ENCODE measurements around the gene FSTL5. TPM values are rescaled to one million over a fixed set of nuclear protein-coding genes. Genes with fewer than 3 reads are reported as not detected.

FSTL5 gene
- total and polyA plus RNA-seq, 2 of the 8 experiments (the other 6 are each of a cell fraction or from before 2014, with no cell fraction given), result 0.09 to 0.32 TPM

GRCh38 chr4:161907590-161907955, 256.2 kb downstream of the FSTL5 start:
- Histone ChIP-seq H3K27ac (ENCODE audit: low read depth, low read length) (no peak overlapping the region), H3K56ac (replicated peaks; ENCODE audit: insufficient read length, low read depth, low read length) (no peak overlapping the region), H4K5ac (ENCODE audit: insufficient read length, low read depth, low read length) (no peak overlapping the region), H3K14ac (ENCODE audit: insufficient read length) (no peak overlapping the region), H3K23ac (ENCODE audit: insufficient read length) (no peak overlapping the region), H3K4me2 (ENCODE audit: insufficient read depth in 1 of 2, low read depth in 2 of 2, low read length in 2 of 2) (no peak overlapping the region), H3K27me3 (replicated peaks in 1 of 4; ENCODE audit: control insufficient read depth in 3 of 4, extremely low read depth in 1 of 4, insufficient read depth in 3 of 4, low read length in 3 of 4) (no peaks in the 10 kb centered on the region), H3K4me3 (ENCODE audit: extremely low read depth in 1 of 4, insufficient read depth in 2 of 4, low read depth in 3 of 4, low read length in 4 of 4) (no peak overlapping the region), H2BK120ac (replicated peaks; ENCODE audit: low read depth, low read length) (no peak overlapping the region), H3K9ac (replicated peaks in 1 of 4; ENCODE audit: extremely low read depth in 1 of 4, low read depth in 3 of 4, low read length in 3 of 4) (no peak overlapping the region), H3K79me2 (ENCODE audit: control insufficient read depth in 1 of 2, insufficient read depth in 2 of 2, low read length in 2 of 2) (no peaks in the 10 kb centered on the region), H4K20me1 (replicated peaks in 1 of 2; ENCODE audit: control insufficient read depth in 1 of 2, insufficient read depth in 2 of 2, low read length in 2 of 2) (no peaks in the 10 kb centered on the region), H4K8ac (ENCODE audit: extremely low read depth, insufficient read depth, low read length) (no peak overlapping the region), H2AK5ac (ENCODE audit: low read depth, low read length) (no peak overlapping the region), H2BK5ac (ENCODE audit: low read depth, low read length) (no peak overlapping the region), H3K36me3 (ENCODE audit: control insufficient read depth in 2 of 4, insufficient read depth in 4 of 4, low read length in 3 of 4) (no peaks in the 10 kb centered on the region), H2BK12ac (ENCODE audit: low read depth, low read length) (no peak overlapping the region), H3K4ac (replicated peaks; ENCODE audit: insufficient read length, low read depth, low read length) (no peak overlapping the region), H3K18ac (ENCODE audit: extremely low read depth, low read length) (no peak overlapping the region), H3K4me1 (replicated peaks in 1 of 4; ENCODE audit: control insufficient read depth in 3 of 4, insufficient read depth in 4 of 4, low read length in 3 of 4) (no peaks in the 10 kb centered on the region), H3K79me1 (ENCODE audit: low read depth, low read length) (no peaks in the 10 kb centered on the region), H2BK20ac (ENCODE audit: low read length) (no peak overlapping the region), H3K23me2 (ENCODE audit: low read depth, low read length) (no peaks in the 10 kb centered on the region), H2AFZ (ENCODE audit: low read length) (no peak overlapping the region), H4K91ac (replicated peaks; ENCODE audit: insufficient read length, low read length) (no peak overlapping the region), H3K9me3 (ENCODE audit: insufficient read depth in 2 of 2, low read depth in 1 of 2, low read length in 1 of 2) (no peaks in the 10 kb centered on the region), H2BK15ac (ENCODE audit: low read length) (no peak overlapping the region)
- no peak for FAIRE-seq
- no peak for DNase-seq (ENCODE audit: low read depth in 1 of 2, low spot score in 2 of 2)
- ChIA-PET CTCF (ENCODE audit: partially characterized antibody) (no interaction called here), POLR2A (ENCODE audit: partially characterized antibody) (no interaction called here)
- 89% methylated on average over 2 of the region's 2 CpGs; no CpG with 5 or more reads in 1 of the 2 experiments for WGBS, 2 experiments (ENCODE audit: extremely low coverage in 1 of 2, insufficient coverage in 1 of 2, insufficient read length in 1 of 2, insufficient replicate concordance in 2 of 2, low coverage in 1 of 2, low lambda C conversion rate in 2 of 2, missing lambda C conversion rate in 1 of 2)
- TF ChIP-seq USF2 (IDR thresholded peaks at IDR 0.05; ENCODE audit: low read length), result no peak
- TF ChIP-seq FOSL1 (IDR thresholded peaks at IDR 0.05; ENCODE audit: insufficient read depth, low read depth, low read length), result no peak
- TF ChIP-seq EZH2 (IDR thresholded peaks at IDR 0.05; ENCODE audit: low read depth, low read length, severe bottlenecking), result no peak
- no peak for TF ChIP-seq TBP (IDR thresholded peaks at IDR 0.05; ENCODE audit: low read depth, low read length)
- no peak for TF ChIP-seq ATF3 (IDR thresholded peaks at IDR 0.05; ENCODE audit: insufficient read depth, low read depth, low read length)
- no peak for TF ChIP-seq EGR1 (IDR thresholded peaks at IDR 0.05; ENCODE audit: borderline replicate concordance, low read depth, low read length)
- no peak for TF ChIP-seq GABPA (IDR thresholded peaks at IDR 0.05; ENCODE audit: borderline replicate concordance, insufficient read depth, low read length)
- TF ChIP-seq SRF (IDR thresholded peaks at IDR 0.05; ENCODE audit: low read depth, low read length), result no peak
- TF ChIP-seq BRCA1 (IDR thresholded peaks at IDR 0.05; ENCODE audit: low read depth, low read length), result no peak
- no peak for TF ChIP-seq CHD2 (IDR thresholded peaks at IDR 0.05; ENCODE audit: low read length)
- no peak for TF ChIP-seq SIRT6 (IDR thresholded peaks at IDR 0.05; ENCODE audit: low read length)
- no peak for TF ChIP-seq RAD21 (IDR thresholded peaks at IDR 0.05 in 1 of 2, conservative IDR thresholded peaks at IDR 0.05 in 1 of 2; ENCODE audit: low read depth in 2 of 2, low read length in 2 of 2)
- no peak for TF ChIP-seq GTF2F1 (IDR thresholded peaks at IDR 0.05; ENCODE audit: borderline replicate concordance, low read depth, low read length)

Measured in H1 (cell line).